CD4-positive, alpha-beta memory T cell (primary cell): ENCODE results near the gene FIBP. TPM values are rescaled to one million over a fixed set of nuclear protein-coding genes. Genes with fewer than 3 reads are reported as not detected.

Experiments used
- CTCF ChIA-PET: fragments of 350-600 bp; sonication (Branson Sonifier 250); formaldehyde crosslinking; loops from one replicate; lab custom pipeline; 2021; ENCODE audit warnings: inconsistent platforms; ENCODE audit not compliant: partially characterized antibody; lab: Charles Lee
- POLR2A ChIA-PET: fragments of 350-600 bp; sonication (Branson Sonifier 250); formaldehyde crosslinking; loops from one replicate; lab custom pipeline; 2021; ENCODE audit not compliant: partially characterized antibody; lab: Charles Lee
- DNase-seq, 5 donors: peaks; one replicate each; pipeline versions ENCODE4 v3.0.0 to v3.0.0-alpha.2; 2020 to 2022; ENCODE audit warnings: mixed read lengths in 1 of 5
- H3K27ac ChIP-seq: one replicate; pipeline ENCODE4 v1.7.0; 2013; ENCODE audit warnings: low read depth, low read length
- H3K27me3 ChIP-seq: 2 replicates; pipeline ENCODE4 v1.7.0; 2013; ENCODE audit warnings: mild to moderate bottlenecking, low read length, moderate library complexity; ENCODE audit not compliant: insufficient read depth
- H3K36me3 ChIP-seq: 2 replicates; pipeline ENCODE4 v1.7.0; 2013; ENCODE audit warnings: mild to moderate bottlenecking, low read length, moderate library complexity; ENCODE audit not compliant: insufficient read depth
- H3K4me1 ChIP-seq: 2 replicates; pipeline ENCODE4 v1.7.0; 2013; ENCODE audit warnings: mild to moderate bottlenecking, low read length, moderate library complexity; ENCODE audit not compliant: insufficient read depth
- H3K4me3 ChIP-seq, 2 donors: one replicate each; pipeline ENCODE4 v1.7.0; 2013; ENCODE audit warnings: low read length in 2 of 2, mild to moderate bottlenecking in 1 of 2
- H3K9me3 ChIP-seq, 2 donors: one replicate each; pipeline ENCODE4 v1.7.0; 2013; ENCODE audit warnings: low read length in 2 of 2, control low read depth in 1 of 2; ENCODE audit not compliant: control insufficient read depth in 1 of 2
- H3K27ac Mint-ChIP-seq, 7 donors: one replicate each; pipeline ENCODE4 v1.8.0; 2020 to 2021; ENCODE audit warnings: mixed read lengths in 7 of 7, mild to moderate bottlenecking in 6 of 7, inconsistent platforms in 3 of 7, moderate library complexity in 3 of 7
- H3K27me3 Mint-ChIP-seq, 2 donors: one replicate each; pipeline ENCODE4 v1.8.0; 2020 to 2021; ENCODE audit warnings: mixed read lengths in 2 of 2
- H3K36me3 Mint-ChIP-seq, 2 donors: one replicate each; pipeline ENCODE4 v1.8.0; 2020 to 2021; ENCODE audit warnings: mixed read lengths in 2 of 2, inconsistent platforms in 1 of 2, mild to moderate bottlenecking in 1 of 2
- H3K4me1 Mint-ChIP-seq, 4 donors: one replicate each; pipeline ENCODE4 v1.8.0; 2020 to 2021; ENCODE audit warnings: mixed read lengths in 4 of 4, mild to moderate bottlenecking in 1 of 4
- H3K4me3 Mint-ChIP-seq, 8 donors: one replicate each; pipeline ENCODE4 v1.8.0; 2020 to 2021; ENCODE audit warnings: mixed read lengths in 8 of 8, mild to moderate bottlenecking in 7 of 8, moderate library complexity in 6 of 8, inconsistent platforms in 3 of 8
- H3K9me3 Mint-ChIP-seq, 8 donors: one replicate each; pipeline ENCODE4 v1.8.0; 2020 to 2021; ENCODE audit warnings: mixed read lengths in 8 of 8, mild to moderate bottlenecking in 5 of 8, inconsistent platforms in 3 of 8, moderate library complexity in 1 of 8
- intact Hi-C: fragments of 100-400 bp; cut with micrococcal nuclease; formaldehyde crosslinking; loops from one replicate; pipeline ENCODE4 v1.15.1; 2023
- polyA plus RNA-seq, 2 donors: library from polyadenylated mRNA; unstranded; fragments of 300-500 nt; fragmentation: Illumina TruSeq; gene quantifications; one replicate each; pipeline ENCODE4 v1.2.3, GENCODE V29; 2021
- total RNA-seq, 2 experiments: library from RNA; stranded (reverse); gene quantifications; one replicate each; pipeline ENCODE4 v1.2.3, GENCODE V29; 2021

Gene FIBP
- total and polyA plus RNA-seq, 4 experiments from 2014 or later, result 39.9 to 99.0 (median 60.7) TPM

DNA sequence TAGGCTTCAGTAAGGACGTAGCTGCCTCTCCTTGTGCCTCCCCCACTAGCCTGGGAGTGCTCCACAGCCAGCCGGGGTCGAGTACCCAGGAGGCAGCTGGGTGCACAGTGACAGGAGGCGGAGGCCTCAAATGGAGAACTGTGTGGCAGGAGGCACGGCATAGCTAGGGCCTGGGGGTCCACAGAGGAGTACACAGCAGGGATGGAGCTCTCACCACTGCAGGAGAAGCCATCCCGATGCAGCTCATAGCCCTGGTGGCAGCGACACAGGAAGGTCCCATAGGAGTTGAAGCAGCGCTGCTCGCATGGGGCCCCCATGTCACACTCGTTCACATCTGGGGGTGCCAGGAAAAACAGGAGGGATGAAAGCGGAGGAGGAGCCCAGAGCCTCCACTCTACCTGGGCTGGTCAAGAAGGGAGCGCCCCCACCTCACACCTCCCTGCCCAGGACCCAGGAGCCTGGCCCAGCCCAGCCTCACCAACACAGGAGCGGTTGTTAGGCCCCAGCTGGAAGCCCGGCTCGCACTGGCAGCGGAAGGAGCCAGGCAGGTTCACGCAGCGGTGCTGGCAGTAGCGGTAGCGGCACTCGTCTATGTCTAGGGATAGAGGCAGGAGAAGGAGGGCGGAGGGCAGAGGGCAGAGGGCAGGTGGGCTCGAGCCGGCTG lies 18.5 kb downstream of the FIBP start:
- Histone ChIP-seq H3K27ac (no peak overlapping the region), H3K9me3 (no peaks in the 10 kb centered on the region), H3K27me3 (no peaks in the 10 kb centered on the region), H3K36me3 (peaks cover 14% of the 10 kb centered on the region), H3K4me1 (peaks cover 20% of the 10 kb centered on the region), H3K4me3 (no peak overlapping the region)
- H3K4me3 Mint-ChIP-seq, result peak overlapping the region in 1 of 8 donors; percentile 9
- DNase-seq, result no peak
- H3K27me3 Mint-ChIP-seq, result no peaks in the 10 kb centered on the region
- ChIA-PET CTCF (interaction anchor here (0.8 to 2.4 kb wide), 5 partner anchors 9 to 19 kb away, joined by 3 to 20 read pairs (median 13); partner anchors contain the start of genes FIBP and MUS81), POLR2A (interaction anchor here (0.9 to 11.3 kb wide), 7 partner anchors 9 to 255 kb away, joined by 3 to 222 read pairs (median 4); partner anchors contain the start of genes CCDC85B, CFL1, FIBP and MUS81)
- intact Hi-C loops, result no loop called here
- no peak overlapping the region for H3K27ac Mint-ChIP-seq
- H3K36me3 Mint-ChIP-seq, result peaks cover 8 to 19% of the 10 kb centered on the region in 2 donors
- H3K9me3 Mint-ChIP-seq, result no peaks in the 10 kb centered on the region
- peaks cover 7 to 41% (median 23%) of the 10 kb centered on the region in 4 donors for H3K4me1 Mint-ChIP-seq

DNA sequence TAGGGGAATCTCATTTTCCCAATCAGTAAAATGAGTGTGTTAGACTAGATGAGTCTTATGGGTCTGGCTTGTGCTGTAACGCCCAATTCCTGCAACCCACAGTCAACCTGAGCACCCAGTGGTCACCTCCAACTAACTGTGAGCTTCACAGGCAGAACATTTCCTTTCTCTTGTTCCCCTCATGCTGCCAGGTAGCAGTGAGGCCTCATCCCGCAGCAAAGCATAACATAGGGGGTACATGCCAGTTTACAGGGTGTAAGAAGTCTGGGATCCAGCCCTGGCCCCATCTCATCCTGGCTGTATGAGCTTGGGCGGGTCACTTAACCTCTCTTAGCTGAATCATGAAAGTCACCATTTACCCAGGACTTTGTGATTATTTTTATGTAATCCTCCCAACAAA lies 19.4 kb downstream of the FIBP start:
- no peaks in the 10 kb centered on the region for H3K27me3 ChIP-seq
- H3K36me3 Mint-ChIP-seq, result peaks cover 8 to 25% of the 10 kb centered on the region in 2 donors
- no peak overlapping the region for H3K27ac ChIP-seq
- CTCF ChIA-PET, result interaction anchor here (0.7 to 2.4 kb wide), 5 partner anchors 8 to 1299 kb away, joined by 3 to 20 read pairs (median 5); partner anchors contain the start of genes FIBP and MUS81
- H3K27ac Mint-ChIP-seq, result peak overlapping the region in 2 of 7 donors; percentile 36 to 86
- POLR2A ChIA-PET, result interaction anchor here (0.9 to 11.3 kb wide), 9 partner anchors 10 to 254 kb away, joined by 3 to 222 read pairs (median 4); partner anchors contain the start of genes CCDC85B, CFL1, FIBP and MUS81
- H3K4me1 Mint-ChIP-seq, result peaks cover 7 to 39% (median 23%) of the 10 kb centered on the region in 4 donors
- intact Hi-C loops, result no loop called here
- H3K4me3 ChIP-seq, result no peak overlapping the region
- peaks cover 14% of the 10 kb centered on the region for H3K4me1 ChIP-seq
- DNase-seq, result no peak
- peaks cover 23% of the 10 kb centered on the region for H3K36me3 ChIP-seq
- no peaks in the 10 kb centered on the region for H3K27me3 Mint-ChIP-seq
- H3K4me3 Mint-ChIP-seq, result no peak overlapping the region
- H3K9me3 Mint-ChIP-seq, result no peaks in the 10 kb centered on the region
- no peaks in the 10 kb centered on the region for H3K9me3 ChIP-seq

DNA sequence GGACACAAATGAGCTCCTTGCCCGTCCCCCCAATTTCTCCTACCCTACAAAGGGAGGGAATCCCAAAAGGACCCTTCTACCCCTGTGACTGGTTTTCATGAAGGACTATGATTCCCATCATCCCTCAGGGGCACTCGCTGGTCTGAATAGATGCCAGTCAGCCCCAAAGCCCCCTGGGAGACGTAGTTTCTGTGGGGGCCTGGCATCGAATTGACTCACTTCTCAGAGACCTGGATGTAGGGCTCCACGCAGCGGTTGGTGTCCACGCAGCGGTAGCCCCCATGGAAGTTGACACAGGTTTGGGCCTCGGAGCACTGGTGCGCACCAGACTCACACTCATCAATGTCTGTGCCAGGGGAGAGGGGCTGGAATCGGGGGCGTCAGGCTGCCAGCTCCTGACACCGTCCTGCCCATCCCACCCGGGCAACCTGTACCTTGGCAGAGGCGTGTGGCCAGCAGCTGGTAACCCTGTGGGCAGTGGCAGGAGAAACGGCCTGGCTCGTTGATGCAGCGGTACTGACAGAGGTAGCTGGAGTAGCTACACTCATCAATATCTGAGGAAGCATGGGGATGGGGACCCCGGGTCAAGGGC lies 20.1 kb downstream of the FIBP start:
- no peak overlapping the region for H3K4me3 ChIP-seq
- no peaks in the 10 kb centered on the region for H3K27me3 ChIP-seq
- peak in 2 of 5 donors; percentile 30 to 56 for DNase-seq
- H3K27me3 Mint-ChIP-seq, result no peaks in the 10 kb centered on the region
- intact Hi-C loops, result no loop called here
- peaks cover 11% of the 10 kb centered on the region for H3K4me1 ChIP-seq
- peaks cover 7 to 32% (median 20%) of the 10 kb centered on the region in 4 donors for H3K4me1 Mint-ChIP-seq
- H3K27ac ChIP-seq, result no peak overlapping the region
- POLR2A ChIA-PET, result interaction anchor here (0.9 to 11.3 kb wide), 5 partner anchors 9 to 60 kb away, joined by 3 to 222 read pairs (median 10); partner anchors contain the start of genes CCDC85B, CFL1 and MUS81
- peaks cover 30% of the 10 kb centered on the region for H3K36me3 ChIP-seq
- H3K27ac Mint-ChIP-seq, result peak overlapping the region in 3 of 7 donors; percentile 31 to 55 (median 52)
- H3K36me3 Mint-ChIP-seq, result peaks cover 11 to 27% of the 10 kb centered on the region in 2 donors
- CTCF ChIA-PET, result interaction anchor here (1.8 to 2.4 kb wide), 2 partner anchors 8 to 17 kb away, joined by 13 to 20 read pairs; partner anchors contain the start of gene MUS81
- no peaks in the 10 kb centered on the region for H3K9me3 Mint-ChIP-seq
- no peaks in the 10 kb centered on the region for H3K9me3 ChIP-seq
- no peak overlapping the region for H3K4me3 Mint-ChIP-seq

DNA sequence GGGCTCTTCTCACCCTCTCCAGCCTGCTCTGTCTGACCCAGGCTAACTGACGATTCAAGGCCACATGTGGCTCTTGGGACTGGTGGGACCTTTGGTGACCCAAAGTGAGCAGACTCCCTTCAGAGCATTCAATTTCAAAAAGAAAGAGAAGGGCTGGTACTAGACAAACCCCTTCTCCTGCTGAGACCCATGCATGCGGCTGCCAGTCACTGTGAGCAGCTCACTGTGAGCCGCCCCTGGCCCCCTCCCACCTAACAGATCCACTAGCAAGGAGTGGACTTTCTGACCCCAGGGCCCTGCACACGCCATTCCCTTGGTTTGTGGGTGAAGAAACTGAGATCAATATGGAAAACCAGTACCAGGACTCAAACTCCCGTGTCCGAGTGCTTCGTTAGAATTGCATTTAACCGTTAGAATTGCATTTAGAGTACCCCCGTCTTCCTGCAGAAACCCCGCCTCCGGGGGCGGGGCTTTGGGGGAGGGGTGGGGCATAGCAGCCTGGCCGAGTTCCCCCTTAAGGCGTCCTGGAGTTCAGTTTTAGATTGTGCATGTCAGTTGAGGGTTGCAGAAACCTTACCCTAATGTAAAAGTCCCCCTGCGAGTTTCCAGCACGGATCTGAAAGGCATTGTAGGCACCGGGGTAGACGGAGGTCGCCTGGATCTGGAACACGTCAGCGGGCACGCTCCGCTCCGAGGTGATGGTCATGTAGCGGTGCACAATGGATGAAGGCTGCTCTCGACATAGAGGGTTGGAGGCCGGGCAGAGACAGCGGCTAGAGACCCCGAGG lies 20.8 kb downstream of the FIBP start:
- Mint-ChIP-seq H3K27me3 (no peaks in the 10 kb centered on the region), H3K9me3 (no peaks in the 10 kb centered on the region), H3K36me3 (peaks cover 16 to 33% of the 10 kb centered on the region in 2 donors), H3K4me3 (no peak overlapping the region), H3K27ac (peak overlapping the region in 1 of 7 donors; percentile 46), H3K4me1 (peaks cover 6 to 32% (median 18%) of the 10 kb centered on the region in 4 donors)
- intact Hi-C loops, result no loop called here
- ChIA-PET POLR2A (interaction anchor here (1.3 to 11.3 kb wide), 4 partner anchors 8 to 23 kb away, joined by 5 to 222 read pairs (median 10); partner anchors contain the start of genes CCDC85B, CFL1, FIBP and MUS81), CTCF (interaction anchor here (1.8 to 2.4 kb wide), 3 partner anchors 8 to 18 kb away, joined by 5 to 20 read pairs (median 13); partner anchors contain the start of gene MUS81)
- Histone ChIP-seq H3K4me3 (no peak overlapping the region), H3K4me1 (peaks cover 8% of the 10 kb centered on the region), H3K27me3 (no peaks in the 10 kb centered on the region), H3K9me3 (no peaks in the 10 kb centered on the region), H3K36me3 (peaks cover 37% of the 10 kb centered on the region), H3K27ac (no peak overlapping the region)
- no peak for DNase-seq

DNA sequence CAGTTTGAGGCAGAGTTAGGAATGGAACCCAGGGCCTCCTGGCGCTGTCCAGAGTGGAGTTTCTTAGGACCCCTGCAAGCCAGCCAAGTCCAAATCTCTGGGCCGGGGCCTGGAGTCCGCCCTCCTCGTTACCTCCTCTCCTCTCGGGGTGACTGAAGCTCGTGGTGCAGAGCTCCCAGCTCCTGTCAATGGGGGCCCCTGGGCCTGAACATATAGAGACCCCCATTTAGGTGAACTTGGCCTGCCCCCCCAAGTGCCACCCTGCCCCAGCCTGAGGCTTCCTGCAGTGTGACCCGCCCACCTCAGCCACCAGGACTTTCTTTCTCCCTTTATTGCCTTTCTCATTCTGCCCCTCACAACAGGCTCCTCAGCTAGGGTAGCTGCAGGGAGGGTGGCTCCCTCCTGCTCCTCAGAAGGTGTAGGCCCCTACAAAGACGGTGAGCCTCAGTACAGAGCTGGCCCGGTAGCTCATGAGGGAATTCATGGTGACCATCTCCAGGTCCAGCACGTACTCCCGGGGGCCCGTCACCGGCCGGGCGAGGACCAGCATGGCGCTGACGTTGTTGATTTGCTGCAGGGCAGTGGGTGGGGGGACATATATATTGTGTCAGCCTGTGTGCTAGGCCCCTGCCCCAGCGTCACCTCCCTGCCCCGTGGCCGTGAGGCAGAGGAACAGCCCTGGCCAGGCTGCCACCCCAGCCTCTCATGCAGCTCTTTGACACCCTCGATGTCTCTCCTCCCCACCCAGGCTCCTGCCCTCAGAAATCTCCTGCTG lies 21.6 kb downstream of the FIBP start:
- peaks cover 16% of the 10 kb centered on the region for H3K4me1 ChIP-seq
- H3K36me3 Mint-ChIP-seq, result peaks cover 18 to 35% of the 10 kb centered on the region in 2 donors
- H3K27me3 Mint-ChIP-seq, result no peaks in the 10 kb centered on the region
- H3K4me1 Mint-ChIP-seq, result peaks cover 6 to 34% (median 17%) of the 10 kb centered on the region in 4 donors
- no peak overlapping the region for H3K4me3 Mint-ChIP-seq
- H3K27me3 ChIP-seq, result no peaks in the 10 kb centered on the region
- intact Hi-C loops, result no loop called here
- H3K36me3 ChIP-seq, result peaks cover 45% of the 10 kb centered on the region
- H3K27ac Mint-ChIP-seq, result no peak overlapping the region
- H3K9me3 Mint-ChIP-seq, result no peaks in the 10 kb centered on the region
- POLR2A ChIA-PET, result interaction anchor here (1.0 to 11.3 kb wide), 3 partner anchors 8 to 251 kb away, joined by 3 to 222 read pairs (median 5); partner anchors contain the start of genes CFL1, FIBP, MUS81 and PCNX3
- CTCF ChIA-PET, result interaction anchor here (1.9 kb wide), 1 partner anchor 18 kb away, joined by 5 read pairs; no protein-coding TSS in a partner anchor
- no peak overlapping the region for H3K27ac ChIP-seq
- no peak for DNase-seq
- no peak overlapping the region for H3K4me3 ChIP-seq
- no peaks in the 10 kb centered on the region for H3K9me3 ChIP-seq

DNA sequence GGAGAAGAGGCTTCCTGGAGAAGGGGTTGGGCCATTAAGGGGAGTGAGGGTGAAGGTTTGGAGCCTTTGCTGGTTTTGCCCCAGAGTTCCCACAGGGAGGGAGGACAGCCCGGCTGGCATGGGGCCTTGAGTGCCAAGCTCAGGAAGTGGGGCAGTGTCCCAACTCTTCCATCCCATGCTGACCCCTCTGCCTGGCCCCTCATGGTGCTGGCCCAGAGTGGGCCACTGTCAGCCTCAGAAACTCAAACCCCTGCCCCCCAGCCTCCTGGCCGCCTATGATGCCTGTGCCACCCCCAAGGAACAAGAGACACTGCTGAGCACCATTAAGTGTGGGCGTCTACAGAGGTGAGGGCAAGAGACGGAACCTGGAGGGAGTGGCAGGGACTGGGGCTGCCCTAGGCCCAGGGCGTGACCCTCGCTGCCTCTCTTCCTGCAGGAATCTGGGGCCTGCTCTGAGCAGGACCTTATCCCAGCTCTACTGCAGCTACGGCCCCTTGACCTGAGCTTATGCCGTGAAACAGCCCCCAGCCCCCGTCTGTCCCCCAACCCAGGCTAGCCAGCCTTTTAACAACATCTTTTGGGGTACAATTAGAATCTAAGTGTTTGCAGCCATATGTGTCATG lies 22.6 kb downstream of the FIBP start:
- Histone ChIP-seq H3K36me3 (peaks cover 45% of the 10 kb centered on the region), H3K9me3 (no peaks in the 10 kb centered on the region), H3K27ac (no peak overlapping the region), H3K4me1 (peaks cover 20% of the 10 kb centered on the region), H3K4me3 (no peak overlapping the region), H3K27me3 (no peaks in the 10 kb centered on the region)
- intact Hi-C loops, result no loop called here
- H3K27me3 Mint-ChIP-seq, result no peaks in the 10 kb centered on the region
- H3K4me3 Mint-ChIP-seq, result no peak overlapping the region
- H3K36me3 Mint-ChIP-seq, result peaks cover 18 to 43% of the 10 kb centered on the region in 2 donors
- no peak overlapping the region for H3K27ac Mint-ChIP-seq
- ChIA-PET POLR2A (interaction anchor here (1.0 kb wide), 1 partner anchor 250 kb away, joined by 3 read pairs; the partner anchor contains the start of gene PCNX3), CTCF (interaction anchor here (1.9 kb wide), 1 partner anchor 19 kb away, joined by 5 read pairs; no protein-coding TSS in a partner anchor)
- H3K9me3 Mint-ChIP-seq, result no peaks in the 10 kb centered on the region
- H3K4me1 Mint-ChIP-seq, result peaks cover 6 to 35% (median 18%) of the 10 kb centered on the region in 4 donors
- no peak for DNase-seq
